Ishikawa (cell line): ENCODE results near the gene BEST4.

ENCODE experiments used
- CREB1 ChIP-seq: IDR thresholded peaks from 2 replicates; pipeline ENCODE4 v1.6.1; 2012; ENCODE audit warnings: low read depth
- EGR1 ChIP-seq: IDR thresholded peaks from 2 replicates; pipeline ENCODE4 v1.6.1; 2012
- EP300 ChIP-seq: IDR thresholded peaks from 2 replicates; pipeline ENCODE4 v1.6.1; 2012; ENCODE audit warnings: borderline replicate concordance
- FOXM1 ChIP-seq: IDR thresholded peaks from 2 replicates; pipeline ENCODE4 v1.6.1; 2012; ENCODE audit warnings: low read depth, borderline replicate concordance
- MAX ChIP-seq: IDR thresholded peaks from 2 replicates; pipeline ENCODE4 v1.6.1; 2012
- RAD21 ChIP-seq: IDR thresholded peaks from 2 replicates; pipeline ENCODE4 v1.6.1; 2012; ENCODE audit warnings: low read depth
- REST ChIP-seq: IDR thresholded peaks from 2 replicates; pipeline ENCODE4 v1.6.1; 2012; ENCODE audit warnings: low read depth, mild to moderate bottlenecking
- TEAD4 ChIP-seq: IDR thresholded peaks from 2 replicates; pipeline ENCODE4 v1.6.1; 2012

GRCh38 chr1:44810101-44810761 lies 22.3 kb upstream of the BEST4 start:
- TF ChIP-seq FOXM1 (no peak), MAX (no peak), EP300 (no peak; the same call in 1 of the 2 replicates), REST (no peak), TEAD4 (peak; percentile 73), RAD21 (no peak), CREB1 (no peak), EGR1 (no peak)
